A549 (cell line): ENCODE results near the gene FYB1. TPM values are rescaled to one million over a fixed set of nuclear protein-coding genes. Genes with fewer than 3 reads are reported as not detected.
A peak's percentile ranks its signal among the peaks of the same experiment; 100 is the strongest.

ENCODE experiments used
- ATAC-seq, 2 experiments: fragments of 200-7000 bp in 1 of 2; fragments of >200 bp in 1 of 2; cut with Nextera tagmentation in 1 of 2; cut with Tn5 transposase in 1 of 2; 3 replicates each; pipeline versions ENCODE4 v1.8.0 to v1.9.1; 2018 to 2020; ENCODE audit warnings: mild to moderate bottlenecking in 1 of 2, moderate library complexity in 1 of 2
- CTCF ChIA-PET: fragments of 300-600 bp; sonication (Branson Sonifier 250); formaldehyde crosslinking; extraction: SDS; loops from one replicate; lab custom pipeline; 2021; ENCODE audit warnings: antibody characterized with exemption, inconsistent platforms; lab: Yijun Ruan, JAX
- POLR2A ChIA-PET: fragments of 350-600 bp; formaldehyde crosslinking; extraction: SDS; loops from one replicate; lab custom pipeline; 2021; ENCODE audit warnings: antibody characterized with exemption, inconsistent platforms; lab: Yijun Ruan, JAX
- DNase-seq, 2 experiments: peaks; one replicate each; pipeline versions ENCODE4 v3.0.0 to v3.0.0-alpha.2; 2011 to 2016; ENCODE audit warnings: low read depth in 1 of 2, low spot score in 1 of 2
- FAIRE-seq: peaks from 2 replicates; lab custom pipeline; 2011; peaks lifted over from hg19 to GRCh38; lab: Jason Lieb, UNC
- H3K27ac ChIP-seq, 2 experiments: fragments of >200 bp; sonication (Bioruptor Twin); formaldehyde crosslinking; 3 replicates each; pipeline ENCODE4 v1.5.1; 2016 to 2017
- H3K4me1 ChIP-seq: fragments of >200 bp; sonication (Bioruptor Twin); formaldehyde crosslinking; 3 replicates; pipeline ENCODE4 v1.6.1; 2016
- H3K4me2 ChIP-seq: fragments of >200 bp; sonication (Bioruptor Twin); formaldehyde crosslinking; 3 replicates; pipeline ENCODE4 v1.6.1; 2016
- H3K4me3 ChIP-seq: fragments of >200 bp; sonication (Bioruptor Twin); formaldehyde crosslinking; 3 replicates; pipeline ENCODE4 v1.5.1; 2016
- H3K9me3 ChIP-seq: fragments of >200 bp; sonication (Bioruptor Twin); formaldehyde crosslinking; 3 replicates; pipeline ENCODE4 v1.6.1; 2016
- BCL3 ChIP-seq: fragments of >200 bp; sonication (Bioruptor Twin); formaldehyde crosslinking; IDR thresholded peaks from 3 replicates; pipeline ENCODE4 v1.6.1; 2016
- BHLHE40 ChIP-seq: IDR thresholded peaks from 2 replicates; pipeline ENCODE4 v1.6.1; 2012; ENCODE audit warnings: low read depth, low read length, inconsistent platforms
- CBX2 ChIP-seq: fragments of 200-600 bp; sonication (generic); IDR thresholded peaks from 2 replicates; pipeline ENCODE4 v1.6.1; 2016; ENCODE audit warnings: low read depth, mild to moderate bottlenecking, borderline replicate concordance
- EHF ChIP-seq: fragments of 250-450 bp; sonication (Bioruptor Pico); IDR thresholded peaks from 2 replicates; pipeline ENCODE4 v1.5.0; 2020; ENCODE audit warnings: mild to moderate bottlenecking
- EP300 ChIP-seq, 2 experiments: fragments of >200 bp; sonication (Bioruptor Twin); formaldehyde crosslinking; IDR thresholded peaks; 2 replicates in 1 of 2; 3 replicates in 1 of 2; pipeline ENCODE4 v1.6.1; 2016 to 2017
- FOSB ChIP-seq: fragments of 250-450 bp; sonication (Bioruptor Pico); IDR thresholded peaks from 2 replicates; pipeline ENCODE4 v1.5.0; 2020; ENCODE audit warnings: mild to moderate bottlenecking, moderate library complexity
- FOSL2 ChIP-seq, 2 experiments: fragments of 450-650 bp in 1 of 2; fragments of >200 bp in 1 of 2; sonication (Bioruptor Twin) in 1 of 2; formaldehyde crosslinking; IDR thresholded peaks; 2 replicates each; pipeline versions ENCODE4 v1.5.0 to v1.6.1; 2016 to 2020; ENCODE audit warnings: mild to moderate bottlenecking in 1 of 2, moderate library complexity in 1 of 2
- FOXS1 ChIP-seq: fragments of 250-450 bp; sonication (Bioruptor Pico); IDR thresholded peaks from 2 replicates; pipeline ENCODE4 v1.5.0; 2020; ENCODE audit warnings: mild to moderate bottlenecking, moderate library complexity
- GATA3 ChIP-seq: IDR thresholded peaks from 2 replicates; pipeline ENCODE4 v1.6.1; 2012; ENCODE audit warnings: borderline replicate concordance
- HDAC2 ChIP-seq: fragments of 200-600 bp; sonication (generic); IDR thresholded peaks from 2 replicates; pipeline ENCODE4 v1.6.1; 2016
- HES2 ChIP-seq: fragments of >200 bp; sonication (Bioruptor Twin); formaldehyde crosslinking; IDR thresholded peaks from 2 replicates; pipeline ENCODE4 v1.6.1; 2016
- HOXB13 ChIP-seq: fragments of 250-450 bp; sonication (Bioruptor Pico); IDR thresholded peaks from 2 replicates; pipeline ENCODE4 v1.5.0; 2020; ENCODE audit warnings: low read depth, mild to moderate bottlenecking, moderate library complexity
- JUNB ChIP-seq: fragments of >200 bp; sonication (Bioruptor Twin); formaldehyde crosslinking; IDR thresholded peaks from 2 replicates; pipeline ENCODE4 v1.6.1; 2016
- MYC ChIP-seq: IDR thresholded peaks from 2 replicates; pipeline ENCODE4 v1.6.1; 2012; ENCODE audit warnings: mild to moderate bottlenecking, inconsistent platforms, low read length, improper control_type of control experiment, borderline replicate concordance
- NR3C1 ChIP-seq: fragments of >200 bp; sonication (Bioruptor Twin); formaldehyde crosslinking; IDR thresholded peaks from 3 replicates; pipeline ENCODE4 v1.6.1; 2017
- PHF8 ChIP-seq: fragments of 200-600 bp; sonication (generic); IDR thresholded peaks from 2 replicates; pipeline ENCODE4 v1.6.1; 2016; ENCODE audit warnings: low read depth, mild to moderate bottlenecking, antibody characterized with exemption, moderate library complexity, borderline replicate concordance
- POLR2AphosphoS2 ChIP-seq: conservative IDR thresholded peaks from 2 replicates; pipeline ENCODE4 v1.6.1; 2012; ENCODE audit warnings: low read length, improper control_type of control experiment, inconsistent platforms
- RARB ChIP-seq: fragments of 250-450 bp; sonication (Bioruptor Pico); IDR thresholded peaks from 2 replicates; pipeline ENCODE4 v1.8.0; 2021; ENCODE audit warnings: mild to moderate bottlenecking, moderate library complexity
- REST ChIP-seq: fragments of 200-600 bp; sonication (generic); IDR thresholded peaks from 2 replicates; pipeline ENCODE4 v1.6.1; 2016; ENCODE audit warnings: antibody characterized with exemption, mild to moderate bottlenecking, moderate library complexity
- RFX5 ChIP-seq: fragments of 450-650 bp; IDR thresholded peaks from 2 replicates; pipeline ENCODE4 v1.7.1; 2014; ENCODE audit warnings: antibody characterized with exemption, mild to moderate bottlenecking, moderate library complexity
- RNF2 ChIP-seq: fragments of 200-600 bp; sonication (generic); IDR thresholded peaks from 2 replicates; pipeline ENCODE4 v1.6.1; 2016; ENCODE audit warnings: low read depth, mild to moderate bottlenecking, antibody characterized with exemption, moderate library complexity, borderline replicate concordance
- SMC3 ChIP-seq: fragments of >200 bp; sonication (Bioruptor Twin); formaldehyde crosslinking; IDR thresholded peaks from 3 replicates; pipeline ENCODE4 v1.6.1; 2018; ENCODE audit warnings: inconsistent platforms
- SREBF2 ChIP-seq: fragments of 450-650 bp; IDR thresholded peaks from 2 replicates; pipeline ENCODE4 v1.6.1; 2014; ENCODE audit warnings: mild to moderate bottlenecking, moderate library complexity
- TP53 ChIP-seq: fragments of 250-450 bp; sonication (Bioruptor Pico); IDR thresholded peaks from 2 replicates; pipeline ENCODE4 v1.5.0; 2021; ENCODE audit warnings: mild to moderate bottlenecking, moderate library complexity
- USF2 ChIP-seq: fragments of 450-650 bp; IDR thresholded peaks from 2 replicates; pipeline ENCODE4 v1.6.1; 2014; ENCODE audit warnings: antibody characterized with exemption
- ZFP36 ChIP-seq: fragments of 450-650 bp; IDR thresholded peaks from 2 replicates; pipeline ENCODE4 v1.6.1; 2014; ENCODE audit warnings: borderline replicate concordance; ENCODE audit not compliant: partially characterized antibody
- WGBS: methylation state at CpG from one replicate; pipeline ENCODE4 v1.1.6; 2017; ENCODE audit errors: missing lambda C conversion rate; 5-methylcytosine and 5-hydroxymethylcytosine counted together
- polyA plus RNA-seq, 4 experiments: library from polyadenylated mRNA; depleted of rRNA in 3 of 4; stranded (reverse); fragments of >200 nt; fragmentation: RNase III in 1 of 4; extraction: RNeasy Plus Mini Kit Qiagen cat#74134 plus additional on column Dnase treatment in 1 of 4; gene quantifications; 2 replicates in 3 of 4; 3 replicates in 1 of 4; pipeline ENCODE4 v1.2.3, GENCODE V29; 2011 to 2017
- TF ChIP-seq, protein P1 (sequence below): IDR thresholded peaks from 2 replicates; pipeline ENCODE4 v1.6.1; 2012
- TF ChIP-seq, protein P2 (sequence below): fragments of 250-450 bp; sonication (Bioruptor Pico); IDR thresholded peaks from 2 replicates; pipeline ENCODE4 v1.5.0; 2021; ENCODE audit warnings: mild to moderate bottlenecking, moderate library complexity, borderline replicate concordance
- TF ChIP-seq, protein P3 (sequence below): IDR thresholded peaks from 2 replicates; pipeline ENCODE4 v1.6.1; 2012

FYB1 gene
- polyA plus RNA-seq, 2 of the 4 experiments (the other 2 are of a cell fraction): 7.4 to 34.6 TPM

- TF ChIP-seq USF2: no peak
- TF ChIP-seq TP53 (CRISPR knock-in tag): no peak
- TF ChIP-seq FOSB (CRISPR knock-in tag): no peak
- peak in 1 of 2 experiments; percentile 82; a peak in 1 of 5 replicates for TF ChIP-seq EP300 (IDR thresholded peaks at IDR 0.05)
- TF ChIP-seq SMC3: peak; percentile 55; the same call in 2 of the 3 replicates
- peak; percentile 91; the same call in 2 of the 3 replicates for TF ChIP-seq BCL3
- peak; percentile 29; the same call in 1 of the 2 replicates for TF ChIP-seq HES2
- TF ChIP-seq MYC: no peak
- TF ChIP-seq ZFP36: no peak
- no peak for TF ChIP-seq PHF8
- peak; percentile 100 for TF ChIP-seq JUNB
- TF ChIP-seq, all 56 proteins: peak for 14
Measured at GRCh38 chr5:39138892-39139291, 80.5 kb downstream of the FYB1 start (continued).

DNA sequence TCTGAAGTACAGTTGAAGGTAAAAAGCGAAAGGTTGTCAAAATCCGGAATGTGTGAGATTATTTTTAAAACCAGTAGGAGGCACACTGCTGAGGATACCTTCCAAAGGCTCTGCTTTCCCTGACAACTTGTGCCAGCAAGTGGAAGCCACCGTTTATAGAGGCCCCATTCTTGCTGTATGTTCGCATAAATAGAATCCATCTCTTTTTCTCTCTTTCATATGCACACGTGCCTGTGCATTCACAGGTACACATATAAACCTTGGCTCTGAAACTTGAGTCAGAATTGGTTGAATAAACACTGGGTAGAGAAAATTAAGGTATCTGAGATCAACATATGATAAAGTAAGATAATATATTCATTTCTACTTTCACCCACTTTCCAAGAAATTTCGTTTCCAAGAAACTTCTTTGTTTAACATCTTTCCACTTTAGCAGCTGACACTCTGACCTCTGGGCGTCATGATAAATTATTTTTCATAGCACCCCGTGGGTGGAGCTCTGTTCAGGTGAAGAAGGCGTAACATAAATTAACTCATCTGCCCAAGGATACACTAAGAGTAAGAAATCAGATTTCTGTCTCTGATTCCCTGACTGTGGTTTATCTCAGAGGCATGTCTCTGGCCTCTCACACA lies 81.4 kb downstream of the FYB1 start:
- H3K9me3 ChIP-seq: no peaks in the 10 kb centered on the region
- H3K4me1 ChIP-seq: peaks cover 45% of the 10 kb centered on the region
- DNase-seq (peak; percentile 23 to 74), FAIRE-seq (peak; percentile 96), ATAC-seq (peak; percentile 58 to 80; a peak in 5 of 6 replicates)
- CTCF ChIA-PET: interaction anchor here (0.6 to 1.8 kb wide), 11 partner anchors 9 to 144 kb away, joined by 3 to 10 read pairs (median 4); no protein-coding TSS in a partner anchor
- POLR2A ChIA-PET: interaction anchor here (1.2 kb wide), 2 partner anchors 37 to 57 kb away, joined by 3 read pairs; no protein-coding TSS in a partner anchor
- H3K4me2 ChIP-seq: peak overlapping the region; percentile 69
- H3K27ac ChIP-seq: peak overlapping the region; percentile 71 to 75
- H3K4me3 ChIP-seq: no peak overlapping the region
- 40% methylated on average over 9 of the region's 9 CpGs for WGBS
- TF ChIP-seq NR3C1: no peak
- TF ChIP-seq RFX5: no peak
- TF ChIP-seq SMC3: peak; percentile 38; the same call in 2 of the 3 replicates
- no peak for TF ChIP-seq FOXS1 (CRISPR knock-in tag)
- TF ChIP-seq, protein P1, sequence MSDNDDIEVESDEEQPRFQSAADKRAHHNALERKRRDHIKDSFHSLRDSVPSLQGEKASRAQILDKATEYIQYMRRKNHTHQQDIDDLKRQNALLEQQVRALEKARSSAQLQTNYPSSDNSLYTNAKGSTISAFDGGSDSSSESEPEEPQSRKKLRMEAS: peak; percentile 43; the same call in 1 of the 2 replicates
- no peak for TF ChIP-seq BHLHE40
- TF ChIP-seq EHF (CRISPR knock-in tag): no peak
- TF ChIP-seq, protein P2, sequence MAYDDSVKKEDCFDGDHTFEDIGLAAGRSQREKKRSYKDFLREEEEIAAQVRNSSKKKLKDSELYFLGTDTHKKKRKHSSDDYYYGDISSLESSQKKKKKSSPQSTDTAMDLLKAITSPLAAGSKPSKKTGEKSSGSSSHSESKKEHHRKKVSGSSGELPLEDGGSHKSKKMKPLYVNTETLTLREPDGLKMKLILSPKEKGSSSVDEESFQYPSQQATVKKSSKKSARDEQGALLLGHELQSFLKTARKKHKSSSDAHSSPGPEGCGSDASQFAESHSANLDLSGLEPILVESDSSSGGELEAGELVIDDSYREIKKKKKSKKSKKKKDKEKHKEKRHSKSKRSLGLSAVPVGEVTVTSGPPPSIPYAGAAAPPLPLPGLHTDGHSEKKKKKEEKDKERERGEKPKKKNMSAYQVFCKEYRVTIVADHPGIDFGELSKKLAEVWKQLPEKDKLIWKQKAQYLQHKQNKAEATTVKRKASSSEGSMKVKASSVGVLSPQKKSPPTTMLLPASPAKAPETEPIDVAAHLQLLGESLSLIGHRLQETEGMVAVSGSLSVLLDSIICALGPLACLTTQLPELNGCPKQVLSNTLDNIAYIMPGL (CRISPR knock-in tag): no peak
- no peak for TF ChIP-seq CBX2
- TF ChIP-seq REST: no peak
- TF ChIP-seq TP53 (CRISPR knock-in tag): no peak
- TF ChIP-seq, protein P3, sequence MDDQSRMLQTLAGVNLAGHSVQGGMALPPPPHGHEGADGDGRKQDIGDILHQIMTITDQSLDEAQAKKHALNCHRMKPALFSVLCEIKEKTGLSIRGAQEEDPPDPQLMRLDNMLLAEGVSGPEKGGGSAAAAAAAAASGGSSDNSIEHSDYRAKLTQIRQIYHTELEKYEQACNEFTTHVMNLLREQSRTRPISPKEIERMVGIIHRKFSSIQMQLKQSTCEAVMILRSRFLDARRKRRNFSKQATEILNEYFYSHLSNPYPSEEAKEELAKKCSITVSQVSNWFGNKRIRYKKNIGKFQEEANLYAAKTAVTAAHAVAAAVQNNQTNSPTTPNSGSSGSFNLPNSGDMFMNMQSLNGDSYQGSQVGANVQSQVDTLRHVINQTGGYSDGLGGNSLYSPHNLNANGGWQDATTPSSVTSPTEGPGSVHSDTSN: no peak
- no peak for TF ChIP-seq POLR2AphosphoS2
- no peak for TF ChIP-seq HDAC2
- TF ChIP-seq RARB (CRISPR knock-in tag): no peak
- no peak for TF ChIP-seq SREBF2
- no peak for TF ChIP-seq MYC
- no peak for TF ChIP-seq FOSL2 (IDR thresholded peaks at IDR 0.05)
- peak; percentile 8; the same call in 1 of the 2 replicates for TF ChIP-seq FOSL2 (CRISPR knock-in tag; IDR thresholded peaks at IDR 0.05)
- TF ChIP-seq GATA3: no peak
- no peak for TF ChIP-seq HOXB13 (CRISPR knock-in tag)
- no peak for TF ChIP-seq RNF2
